GM21390 (cell line): ENCODE results near the gene PIGL.

Source experiments
- ATAC-seq: cut with Tn5 transposase; IDR thresholded peaks from one replicate; pipeline ENCODE4 v1.9.1; 2021; ENCODE audit not compliant: unreplicated experiment

Gene PIGL

GRCh38 chr17:16352303-16352666 is 135.3 kb downstream of the PIGL start:
- no peak for ATAC-seq

GRCh38 chr17:16352667-16353316 is 135.8 kb downstream of the PIGL start:
- ATAC-seq, result peak; percentile 52

- peak; percentile 68 for ATAC-seq
These were observed 136.5 kb downstream of the PIGL start, which contains the start of gene CENPV for GRCh38 chr17:16353317-16354174. TSS of gene CENPV (minus strand) at chr17:16353469. CDS start at chr17:16353436, 33 bp downstream.

GRCh38 chr17:16354585-16354984 is 137.6 kb downstream of the PIGL start:
- no peak for ATAC-seq

GRCh38 chr17:16358394-16358793 is 141.4 kb downstream of the PIGL start:
- ATAC-seq, result no peak

GRCh38 chr17:16361874-16362273 is 144.9 kb downstream of the PIGL start:
- ATAC-seq, result no peak

DNA sequence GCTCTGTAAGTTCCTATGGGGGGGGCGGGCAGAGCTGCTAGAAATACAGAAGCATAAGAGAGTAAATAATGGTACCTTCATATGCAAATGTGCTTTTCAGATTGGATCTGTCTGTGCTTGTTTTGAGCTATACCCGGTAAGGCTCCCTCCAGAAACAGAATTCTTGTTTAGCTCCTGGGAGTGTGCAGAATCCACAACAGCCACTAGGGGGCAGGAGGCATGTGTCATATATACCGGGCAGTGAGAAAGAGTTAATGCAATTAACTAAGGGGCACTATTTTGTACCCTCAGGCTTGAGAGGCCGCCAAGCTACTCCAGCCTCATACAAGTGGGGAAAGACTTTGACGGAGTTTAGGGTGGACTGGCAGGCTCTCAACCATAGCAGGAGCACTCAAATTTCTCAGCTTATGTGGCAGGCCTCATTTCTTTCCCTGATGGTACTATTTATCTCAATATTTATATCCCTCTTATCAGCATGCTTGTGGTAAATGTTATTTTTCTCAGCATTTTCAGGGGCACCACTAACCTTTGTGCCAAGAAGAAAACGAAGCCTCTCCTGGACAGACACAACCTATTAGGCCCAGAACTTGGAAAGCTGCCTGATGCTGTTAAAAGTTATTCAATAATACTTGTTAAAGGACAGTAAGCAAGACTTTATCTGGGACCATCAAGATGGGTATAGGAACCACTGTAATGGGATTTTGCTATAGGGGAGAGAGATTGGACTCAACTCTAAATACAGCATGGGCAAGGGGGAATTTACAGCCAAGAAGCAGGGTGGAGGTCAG is 146.9 kb downstream of the PIGL start:
- ATAC-seq, result peak; percentile 70

DNA sequence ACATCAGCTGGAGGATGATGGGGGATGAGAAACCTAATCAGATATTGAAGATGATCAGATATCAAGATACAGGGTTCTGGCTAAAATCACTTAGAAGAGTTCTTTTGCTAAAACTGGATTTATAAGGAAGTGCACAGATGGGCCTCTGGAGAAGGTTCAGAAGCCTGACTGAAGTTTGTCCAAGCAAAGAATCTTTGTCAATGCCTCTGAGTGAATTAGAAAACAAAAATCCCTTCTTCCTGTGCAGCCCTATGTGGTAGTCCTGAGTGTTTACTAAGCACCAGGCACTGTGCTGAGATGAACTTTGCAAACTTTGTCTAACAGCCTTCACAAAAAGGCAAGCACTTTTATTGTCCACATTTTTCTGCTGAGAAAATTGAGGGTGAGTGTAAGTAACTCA is 147.6 kb downstream of the PIGL start:
- ATAC-seq, result no peak

GRCh38 chr17:16371742-16372141 is 154.7 kb downstream of the PIGL start:
- no peak for ATAC-seq

GRCh38 chr17:16374146-16374938 is 157.3 kb downstream of the PIGL start:
- no peak for ATAC-seq
